Measurements from ENCODE around the gene LLPH.

LLPH gene

DNA sequence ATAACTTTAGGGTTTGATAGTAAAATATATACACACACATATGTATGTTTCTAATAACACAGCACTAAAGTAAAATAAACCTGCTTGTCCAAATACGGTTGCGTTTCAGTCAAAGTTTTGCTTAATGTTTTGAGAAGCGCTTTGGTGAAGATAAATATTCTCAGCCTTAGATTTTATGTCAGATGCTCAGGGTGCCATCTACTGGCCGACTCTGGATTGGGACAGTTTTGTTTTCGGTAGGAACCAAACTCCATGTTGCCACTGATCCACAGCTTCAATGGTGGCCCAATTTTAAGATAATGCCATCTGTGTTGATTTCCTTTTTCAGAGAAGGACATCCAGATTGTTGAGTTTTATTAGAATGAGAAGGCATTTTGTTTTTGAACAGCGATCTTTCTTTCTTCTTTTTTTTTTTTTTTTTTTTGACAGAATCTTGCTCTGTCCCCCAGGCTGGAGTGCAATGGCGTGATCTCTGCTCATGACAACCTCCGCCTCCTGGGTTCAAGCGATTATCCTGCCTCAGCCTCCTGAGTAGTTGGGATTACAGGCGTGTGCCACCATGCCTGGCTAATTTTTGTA, 43.1 kb downstream of the LLPH start:
- peak; percentile 61 for DNase-seq

DNA sequence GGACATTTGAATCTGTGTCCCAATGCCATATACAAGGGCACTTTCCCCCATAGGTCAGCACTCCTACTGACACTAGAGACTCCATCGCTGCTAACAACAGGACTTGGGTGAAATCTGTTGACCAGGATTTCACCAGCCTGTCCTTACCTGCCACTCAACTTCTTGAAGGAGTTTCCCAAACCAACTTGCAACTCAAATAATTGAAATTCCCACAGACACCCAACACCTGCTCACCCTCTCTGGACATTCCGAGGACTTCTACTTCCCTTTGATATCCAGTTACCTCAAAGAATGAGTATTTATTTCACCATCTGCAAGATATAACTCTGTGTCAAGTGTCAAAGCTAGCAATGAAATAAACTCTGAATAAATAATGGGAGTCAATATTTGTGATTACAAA, 44.6 kb downstream of the LLPH start:
- DNase-seq: no peak

DNA sequence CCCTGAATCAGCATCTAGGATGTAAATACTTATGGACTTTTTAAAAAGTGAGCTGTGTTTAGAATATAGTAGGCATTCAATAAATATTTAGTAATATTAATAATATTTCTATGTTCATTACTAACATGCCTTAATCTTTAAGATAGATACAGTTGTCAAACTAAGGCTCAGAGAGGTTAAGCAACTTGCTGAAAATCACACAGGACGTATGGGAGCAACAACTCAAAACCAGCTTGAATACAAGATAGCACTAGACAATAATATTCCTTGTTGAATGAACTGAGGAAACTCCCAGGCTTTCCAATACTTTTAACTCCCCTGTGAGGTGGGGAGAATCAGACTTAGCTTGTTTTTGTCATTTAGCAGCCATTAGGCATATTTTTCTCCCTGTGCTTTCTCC, 45.3 kb downstream of the LLPH start:
- no peak for DNase-seq

DNA sequence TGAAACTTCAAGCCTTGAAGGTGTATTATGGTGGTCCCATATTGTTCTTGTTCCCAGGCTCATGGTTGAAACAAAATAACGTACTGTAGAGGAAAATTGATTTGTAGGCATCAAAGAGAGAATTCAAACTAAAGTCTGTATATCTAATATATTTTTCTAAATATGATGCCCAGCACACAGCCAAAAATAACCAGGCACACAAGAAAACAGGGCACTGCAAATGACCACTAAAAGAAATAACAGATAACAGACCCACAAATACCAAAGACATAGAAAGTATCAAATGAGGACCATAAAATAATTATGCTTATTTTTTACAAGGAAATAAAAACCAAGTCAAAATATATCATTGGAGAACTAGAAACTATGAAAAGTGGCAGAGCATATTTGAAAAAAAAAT, 46.8 kb downstream of the LLPH start:
- no peak for DNase-seq

DNA sequence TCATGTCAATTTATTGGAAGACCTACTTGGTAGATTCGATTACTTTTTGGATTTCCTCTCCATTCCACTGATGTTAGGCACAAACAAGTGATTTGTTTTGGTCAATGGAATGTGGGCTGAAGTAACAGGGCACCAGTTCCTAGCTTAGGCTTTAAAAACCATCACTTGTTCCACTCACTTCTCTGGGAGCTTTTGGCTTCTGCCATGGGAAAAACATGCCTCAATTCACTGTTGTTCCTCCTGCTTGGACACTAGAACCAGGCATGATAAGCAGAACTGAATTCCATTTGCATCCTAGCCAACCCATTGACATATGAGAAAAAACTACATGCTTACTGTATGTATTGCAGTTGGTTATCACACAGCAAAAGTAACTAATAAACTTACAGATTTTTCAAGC, 47.8 kb downstream of the LLPH start:
- no peak for DNase-seq

DNA sequence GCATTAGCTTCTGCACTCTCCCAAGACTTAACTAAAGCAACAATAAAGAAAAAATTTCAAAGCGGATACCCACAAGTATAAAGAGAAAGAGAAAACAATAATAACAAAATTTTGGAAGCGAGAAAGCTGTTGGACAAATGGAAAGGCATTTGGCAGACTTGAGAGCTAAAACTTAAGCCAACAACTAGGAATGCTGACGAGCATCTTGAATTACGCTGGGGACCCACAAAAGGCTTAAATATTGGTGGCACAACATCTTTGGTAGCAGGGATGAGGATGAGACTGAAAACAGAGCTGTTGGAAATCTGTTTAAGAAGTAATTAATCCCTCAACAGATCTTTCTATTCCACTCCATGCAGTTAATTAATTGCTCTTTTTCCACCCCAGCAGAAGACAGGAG, 49.8 kb downstream of the LLPH start:
- no peak for DNase-seq

DNA sequence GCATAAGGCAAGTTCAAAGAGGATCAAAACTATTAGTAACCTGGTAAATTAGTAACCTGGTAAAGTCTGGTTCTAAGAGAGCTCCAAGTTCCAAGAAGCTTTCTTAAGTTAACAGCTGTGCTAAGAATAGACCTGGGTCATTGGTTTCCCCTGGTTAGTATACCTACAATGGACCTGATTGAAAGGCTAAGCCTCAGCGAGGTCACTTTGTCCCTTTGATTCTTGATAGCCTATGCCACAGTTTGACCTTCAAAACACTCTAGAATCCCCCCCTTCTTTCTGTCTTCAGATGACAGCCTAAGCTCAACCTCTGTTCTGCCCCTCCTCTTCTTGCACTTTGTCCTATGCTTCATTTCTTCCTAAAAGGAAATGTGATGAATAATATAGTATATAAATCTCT, 53.0 kb downstream of the LLPH start:
- no peak for DNase-seq

DNA sequence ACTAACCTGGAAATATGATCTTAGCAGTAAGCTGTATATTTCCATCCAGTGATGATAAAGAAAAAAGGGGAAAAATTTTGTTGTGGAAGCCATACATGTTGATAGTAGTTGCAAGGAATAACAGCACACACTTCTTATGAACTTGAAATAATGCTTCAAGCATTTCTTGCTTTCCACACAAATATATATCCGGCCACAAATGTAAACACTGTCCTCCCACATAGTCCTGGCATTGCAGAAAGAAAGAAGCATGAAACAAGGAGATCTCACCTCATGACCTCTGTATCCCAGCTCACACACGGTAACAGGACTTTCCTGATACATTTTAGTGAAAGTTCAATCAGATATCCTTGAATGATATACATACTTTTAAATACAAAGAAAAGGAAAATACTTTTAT, 56.0 kb downstream of the LLPH start:
- DNase-seq: no peak

DNA sequence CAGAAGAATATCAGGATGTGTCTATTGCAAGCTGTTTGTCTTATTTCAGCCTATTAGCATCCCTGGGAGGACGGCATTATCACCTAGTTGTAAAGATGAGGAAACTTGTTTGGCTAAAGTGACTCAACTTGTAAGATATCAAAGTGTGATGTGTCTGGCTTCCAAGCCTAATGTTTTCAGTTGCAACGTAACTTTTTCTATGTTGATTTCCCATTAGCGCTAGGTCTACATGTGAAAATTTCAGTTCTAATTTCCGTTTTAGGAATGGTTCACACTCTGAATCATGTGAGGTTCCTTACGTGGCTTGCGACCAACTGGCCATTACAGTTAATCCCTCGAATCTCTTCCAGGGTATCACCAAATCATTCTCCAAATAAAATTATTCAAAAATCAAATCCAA, 58.0 kb downstream of the LLPH start:
- no peak for DNase-seq

DNA sequence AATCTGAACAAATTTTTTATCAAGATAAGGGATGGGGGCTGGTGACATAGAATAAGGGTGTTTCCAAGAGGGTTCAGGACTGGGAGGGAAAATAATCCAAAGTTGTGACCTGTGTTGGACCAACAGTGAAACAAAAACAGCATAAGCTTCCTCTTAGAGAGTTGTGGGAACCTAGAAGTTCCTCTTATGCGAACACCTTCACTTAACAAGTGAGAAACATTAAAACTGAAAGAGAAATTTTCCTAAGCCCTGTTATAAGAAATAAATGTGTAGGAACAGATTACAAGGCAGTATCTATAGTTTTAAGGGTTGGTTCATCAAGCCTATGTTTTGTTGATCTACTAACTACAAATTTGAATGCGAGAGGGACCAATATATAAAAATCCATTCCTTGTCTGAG, 58.4 kb downstream of the LLPH start:
- no peak for DNase-seq

DNA sequence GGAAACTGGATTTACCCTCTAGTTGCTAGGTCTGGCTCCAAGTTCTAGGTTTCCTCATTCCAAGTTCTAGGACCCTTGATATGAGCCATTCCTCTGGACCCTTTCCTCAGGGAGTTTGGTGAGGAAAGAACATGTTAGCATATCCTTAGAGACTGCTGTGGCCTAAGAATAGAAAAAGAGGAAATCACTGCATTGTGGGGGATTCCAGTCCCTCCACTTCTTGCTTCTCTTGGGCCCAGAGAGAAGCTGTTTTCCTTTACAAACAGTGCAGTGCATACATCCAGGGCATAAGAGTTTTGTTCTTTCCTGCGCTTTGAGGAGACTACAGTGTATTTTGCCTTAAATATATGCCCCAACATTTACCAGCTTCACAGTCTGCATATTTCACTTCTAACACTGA, 59.0 kb downstream of the LLPH start:
- DNase-seq: no peak

DNA sequence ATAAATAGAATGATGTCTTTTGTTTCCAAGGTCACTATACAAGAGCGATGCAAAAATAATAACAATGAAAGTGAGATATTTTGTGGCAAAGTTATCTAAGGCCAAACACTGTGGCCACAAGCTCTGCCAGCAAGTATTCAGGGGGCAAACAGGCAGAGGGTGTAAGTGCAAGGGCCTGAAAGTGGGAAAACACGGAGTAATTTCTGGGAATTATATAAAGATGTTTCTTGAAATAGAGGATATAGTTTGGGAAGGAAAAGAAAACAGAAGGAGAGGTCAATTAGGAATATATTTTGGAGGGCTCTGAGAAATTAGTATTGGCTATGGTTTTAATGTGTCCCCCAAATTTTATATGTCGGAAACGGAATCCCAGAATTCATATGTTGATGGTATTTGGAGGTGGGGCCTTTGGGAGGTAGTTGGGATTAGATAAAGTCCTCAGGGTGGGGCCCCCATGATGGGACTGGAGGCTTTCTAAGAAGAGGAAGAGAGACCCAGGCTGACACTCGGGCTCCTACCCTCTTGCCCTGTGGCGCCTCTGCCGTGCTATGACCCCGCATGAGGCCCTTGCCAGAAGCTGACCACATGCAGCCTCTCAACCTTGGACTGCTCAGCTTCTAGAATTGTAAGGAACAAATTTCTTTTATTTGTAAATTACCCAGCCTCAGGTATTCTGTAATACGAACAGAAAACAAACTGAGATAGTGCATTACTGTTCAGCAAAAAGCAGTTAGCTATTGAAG, 60.0 kb downstream of the LLPH start:
- no peak for DNase-seq

DNA sequence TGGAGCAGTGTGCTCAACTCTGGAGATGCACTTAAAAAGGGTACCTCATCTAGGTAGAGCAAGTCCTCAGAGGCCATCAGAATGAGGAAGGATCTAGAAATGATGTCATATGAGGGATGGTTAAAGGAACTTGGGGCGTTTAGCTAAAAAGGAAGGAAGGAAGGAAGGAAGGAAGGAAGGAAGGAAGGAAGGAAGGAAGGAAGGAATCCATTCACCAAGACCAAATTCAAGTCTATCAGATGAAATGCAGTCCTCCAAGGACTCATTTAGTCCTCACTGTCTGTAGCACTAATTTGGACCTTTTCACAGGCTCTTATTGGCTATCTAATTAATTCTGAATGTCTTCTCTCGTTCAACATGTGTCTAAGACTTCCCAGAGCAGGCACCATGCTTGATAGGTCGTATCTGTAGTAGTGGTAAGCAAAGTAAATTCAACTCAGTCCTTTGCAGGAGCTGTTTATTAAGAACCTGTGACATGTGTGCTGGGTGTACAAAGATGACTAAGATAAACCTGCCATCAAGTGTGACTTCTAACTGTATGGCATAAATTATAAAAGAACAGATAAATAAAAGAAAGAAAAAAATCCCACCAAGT, 63.5 kb downstream of the LLPH start:
- no peak for DNase-seq
